ENCODE results near the gene TASP1. TPM values are rescaled to one million over a fixed set of nuclear protein-coding genes. Genes with fewer than 3 reads are reported as not detected.

Gene TASP1
- total RNA-seq, 1 experiment from 2014 or later, result 9.5 TPM

GRCh38 chr20:13395232-13395631, 243.5 kb downstream of the TASP1 start:
- no peaks in the 10 kb centered on the region for H4K20me1 ChIP-seq (ENCODE audit: control insufficient read depth, insufficient read depth, insufficient read length)
- no peak overlapping the region for H3T11ph ChIP-seq (ENCODE audit: low read length)
- H3K36me3 Mint-ChIP-seq (ENCODE audit: insufficient read depth in 1 of 3, low read depth in 3 of 3), result peaks cover 0 to 4% (median 4%) of the 10 kb centered on the region in 3 experiments; a peak in 2 of 7 replicates
- H3K9ac ChIP-seq (ENCODE audit: extremely low read depth, insufficient read length, low read length), result no peak overlapping the region
- H3K9me3 Mint-ChIP-seq, result no peaks in the 10 kb centered on the region
- H3K27ac ChIP-seq (ENCODE audit: insufficient read length, low read depth, low read length), result no peak overlapping the region
- no peaks in the 10 kb centered on the region for H3K79me2 ChIP-seq (ENCODE audit: insufficient read depth, low read length)
- H3K27me3 Mint-ChIP-seq (ENCODE audit: low read depth), result no peaks in the 10 kb centered on the region
- no peaks in the 10 kb centered on the region for H3K23me2 ChIP-seq (ENCODE audit: insufficient read length, low read depth, low read length, poor library complexity, severe bottlenecking)
- H3K56ac ChIP-seq (ENCODE audit: insufficient read length, low read depth, low read length), result no peak overlapping the region
- TF ChIP-seq CTCF (conservative IDR thresholded peaks at IDR 0.05), result no peak
- no peak overlapping the region for H4K5ac ChIP-seq (ENCODE audit: insufficient read length, low read depth, low read length)
- H3K4me1 ChIP-seq (ENCODE audit: insufficient read depth, low read length), result no peaks in the 10 kb centered on the region; the same call in 1 of the 2 replicates
- no peak overlapping the region for H3K18ac ChIP-seq (ENCODE audit: insufficient read length, low read depth, low read length)
- H3K27ac Mint-ChIP-seq, result no peak overlapping the region
- H2AFZ ChIP-seq (ENCODE audit: low read length), result no peak overlapping the region
- H3K79me1 ChIP-seq (ENCODE audit: insufficient read depth, low read depth, low read length, poor library complexity, severe bottlenecking), result no peaks in the 10 kb centered on the region
- H4K91ac ChIP-seq (ENCODE audit: insufficient read length, low read depth, low read length), result no peak overlapping the region
- H2BK5ac ChIP-seq (ENCODE audit: insufficient read length, low read length), result no peak overlapping the region
- H3K23ac ChIP-seq (ENCODE audit: insufficient read length, low read depth, low read length), result no peak overlapping the region
- no peak overlapping the region for H2AK5ac ChIP-seq (ENCODE audit: insufficient read length, low read length)
- H3K4me3 Mint-ChIP-seq, result no peak overlapping the region
- WGBS (ENCODE audit: extremely low coverage, insufficient read length, low lambda C conversion rate), result no CpG with 5 or more reads among the region's 1 CpG
- no peak overlapping the region for H3K4me2 ChIP-seq (ENCODE audit: insufficient read depth, insufficient read length, low read length)
- H2BK20ac ChIP-seq (ENCODE audit: low read depth, low read length, poor library complexity, severe bottlenecking), result no peak overlapping the region
- no peak overlapping the region for H3K4ac ChIP-seq (ENCODE audit: low read depth, low read length)
- no peak overlapping the region for H4K8ac ChIP-seq (replicated peaks; ENCODE audit: insufficient read length, low read depth, low read length)
- no peak overlapping the region for H2BK15ac ChIP-seq (ENCODE audit: low read depth, low read length)
- H3K9me3 ChIP-seq (ENCODE audit: control insufficient read depth, low read depth, low read length), result no peaks in the 10 kb centered on the region
- H3K14ac ChIP-seq (ENCODE audit: insufficient read depth, low read length), result no peak overlapping the region
- H3K27me3 ChIP-seq (ENCODE audit: insufficient read depth, low read length), result no peaks in the 10 kb centered on the region
- no peak overlapping the region for H2BK12ac ChIP-seq (ENCODE audit: insufficient read length, low read depth, low read length)
- H2BK120ac ChIP-seq (ENCODE audit: low read depth, low read length, poor library complexity, severe bottlenecking), result no peak overlapping the region
- peaks cover 0 to 5% of the 10 kb centered on the region in 2 experiments; a peak in 2 of 4 replicates for H3K4me1 Mint-ChIP-seq
- DNase-seq, result no peak

All from H9 (cell line).